HEK293T (cell line): ENCODE data around the gene RAB31.

Experiments
- ARNT ChIP-seq: fragments of 450-650 bp; IDR thresholded peaks from 2 replicates; pipeline ENCODE4 v1.6.1; 2017; ENCODE audit warnings: mild to moderate bottlenecking
- BHLHE40 ChIP-seq: fragments of 450-650 bp; IDR thresholded peaks from 2 replicates; pipeline ENCODE4 v1.6.1; 2016; ENCODE audit warnings: mild to moderate bottlenecking, moderate library complexity, borderline replicate concordance
- ELF4 ChIP-seq: fragments of 450-650 bp; IDR thresholded peaks from 2 replicates; pipeline ENCODE4 v1.6.1; 2017; ENCODE audit warnings: antibody characterized with exemption
- FOXA1 ChIP-seq: fragments of 450-650 bp; IDR thresholded peaks from 2 replicates; pipeline ENCODE4 v1.6.1; 2016; ENCODE audit warnings: mild to moderate bottlenecking
- FOXK2 ChIP-seq: fragments of 450-650 bp; IDR thresholded peaks from 2 replicates; pipeline ENCODE4 v1.6.1; 2016; ENCODE audit warnings: mild to moderate bottlenecking
- FOXM1 ChIP-seq: fragments of 450-650 bp; IDR thresholded peaks from 2 replicates; pipeline ENCODE4 v1.6.1; 2017; ENCODE audit warnings: mild to moderate bottlenecking, borderline replicate concordance
- HDGF ChIP-seq: fragments of 450-650 bp; IDR thresholded peaks from 2 replicates; pipeline ENCODE4 v1.6.1; 2017; ENCODE audit warnings: antibody characterized with exemption, borderline replicate concordance
- LEF1 ChIP-seq: fragments of 450-650 bp; IDR thresholded peaks from 2 replicates; pipeline ENCODE4 v1.6.1; 2017; ENCODE audit warnings: mild to moderate bottlenecking, borderline replicate concordance
- NFRKB ChIP-seq: fragments of 450-650 bp; IDR thresholded peaks from 2 replicates; pipeline ENCODE4 v1.6.1; 2016; ENCODE audit warnings: mild to moderate bottlenecking, moderate library complexity
- PKNOX1 ChIP-seq: fragments of 450-650 bp; IDR thresholded peaks from 2 replicates; pipeline ENCODE4 v1.6.1; 2016
- SP1 ChIP-seq: fragments of 450-650 bp; IDR thresholded peaks from 2 replicates; pipeline ENCODE4 v1.6.1; 2017
- SUZ12 ChIP-seq: fragments of 450-650 bp; IDR thresholded peaks from 2 replicates; pipeline ENCODE4 v1.6.1; 2016; ENCODE audit warnings: mild to moderate bottlenecking
- TARDBP ChIP-seq: fragments of 450-650 bp; IDR thresholded peaks from 2 replicates; pipeline ENCODE4 v1.6.1; 2016
- ZNF384 ChIP-seq: fragments of 450-650 bp; IDR thresholded peaks from 2 replicates; pipeline ENCODE4 v1.6.1; 2016

GRCh38 chr18:9679125-9679524 lies 29.0 kb upstream of the RAB31 start:
- TF ChIP-seq SP1 (no peak), FOXA1 (no peak), FOXK2 (no peak), FOXM1 (no peak), PKNOX1 (no peak), ARNT (no peak), TARDBP (no peak), SUZ12 (no peak), BHLHE40 (no peak), ZNF384 (no peak), ELF4 (no peak), LEF1 (no peak), HDGF (no peak), NFRKB (no peak)
